ENCODE data around the gene CFAP58. TPM values are rescaled to one million over a fixed set of nuclear protein-coding genes. Genes with fewer than 3 reads are reported as not detected.

Gene CFAP58
- total and polyA plus RNA-seq, 2 of the 13 experiments (the other 11 are each of a cell fraction or from before 2014, with no cell fraction given) = 0.03 TPM; not detected in 1

- TF ChIP-seq SIN3A (IDR thresholded peaks at IDR 0.05; ENCODE audit: borderline replicate concordance, low read depth, low read length) = peak; percentile 51; the same call in 1 of the 2 replicates
- peak; percentile 81 for TF ChIP-seq GABPB1 (CRISPR knock-in tag; IDR thresholded peaks at IDR 0.05)
- TF ChIP-seq RFX3 (CRISPR knock-in tag; IDR thresholded peaks at IDR 0.05) = peak; percentile 92
- peak; percentile 15 for TF ChIP-seq TEAD3 (CRISPR knock-in tag; optimal IDR thresholded peaks at IDR 0.05; ENCODE audit: borderline replicate concordance)
- TF ChIP-seq ZNF326 (CRISPR knock-in tag; IDR thresholded peaks at IDR 0.05; ENCODE audit: borderline replicate concordance) = no peak
- TF ChIP-seq SP1 (IDR thresholded peaks at IDR 0.05) = no peak
- peak; percentile 55; the same call in 1 of the 2 replicates for TF ChIP-seq SP1 (CRISPR knock-in tag; IDR thresholded peaks at IDR 0.05)
- no peak for TF ChIP-seq JARID2 (CRISPR knock-in tag; IDR thresholded peaks at IDR 0.05; ENCODE audit: insufficient replicate concordance)
- peak; percentile 85 for TF ChIP-seq RFX1 (IDR thresholded peaks at IDR 0.05)
- no peak for TF ChIP-seq ZNF263 (CRISPR knock-in tag; IDR thresholded peaks at IDR 0.05)
- no peak for TF ChIP-seq RBM39 (IDR thresholded peaks at IDR 0.05; ENCODE audit: low read depth, low read length, poor library complexity, severe bottlenecking)
- TF ChIP-seq RBM22 (optimal IDR thresholded peaks at IDR 0.05; ENCODE audit: low read length) = peak; percentile 62
- TF ChIP-seq KDM5B (CRISPR knock-in tag; IDR thresholded peaks at IDR 0.05; ENCODE audit: borderline replicate concordance) = 0 out of 2 replicates have a peak, but pooled peaks have one; percentile 30
- TF ChIP-seq HOXA3 (CRISPR knock-in tag; IDR thresholded peaks at IDR 0.05) = peak; percentile 30; the same call in 1 of the 2 replicates
- TF ChIP-seq ZNF251 (CRISPR knock-in tag; IDR thresholded peaks at IDR 0.05) = no peak
- TF ChIP-seq, protein P1, sequence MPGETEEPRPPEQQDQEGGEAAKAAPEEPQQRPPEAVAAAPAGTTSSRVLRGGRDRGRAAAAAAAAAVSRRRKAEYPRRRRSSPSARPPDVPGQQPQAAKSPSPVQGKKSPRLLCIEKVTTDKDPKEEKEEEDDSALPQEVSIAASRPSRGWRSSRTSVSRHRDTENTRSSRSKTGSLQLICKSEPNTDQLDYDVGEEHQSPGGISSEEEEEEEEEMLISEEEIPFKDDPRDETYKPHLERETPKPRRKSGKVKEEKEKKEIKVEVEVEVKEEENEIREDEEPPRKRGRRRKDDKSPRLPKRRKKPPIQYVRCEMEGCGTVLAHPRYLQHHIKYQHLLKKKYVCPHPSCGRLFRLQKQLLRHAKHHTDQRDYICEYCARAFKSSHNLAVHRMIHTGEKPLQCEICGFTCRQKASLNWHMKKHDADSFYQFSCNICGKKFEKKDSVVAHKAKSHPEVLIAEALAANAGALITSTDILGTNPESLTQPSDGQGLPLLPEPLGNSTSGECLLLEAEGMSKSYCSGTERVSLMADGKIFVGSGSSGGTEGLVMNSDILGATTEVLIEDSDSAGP (CRISPR knock-in tag; IDR thresholded peaks at IDR 0.05; ENCODE audit: borderline replicate concordance) = peak; percentile 47; the same call in 1 of the 2 replicates
- TF ChIP-seq GABPA (IDR thresholded peaks at IDR 0.05; ENCODE audit: low read depth, low read length) = no peak
- TF ChIP-seq GABPA (CRISPR knock-in tag; IDR thresholded peaks at IDR 0.05; ENCODE audit: low read depth) = peak; percentile 43; the same call in 1 of the 2 replicates
- peak; percentile 73 for TF ChIP-seq CTCF (CRISPR knock-in tag; IDR thresholded peaks at IDR 0.05)
- TF ChIP-seq GATAD1 (CRISPR knock-in tag; IDR thresholded peaks at IDR 0.05) = no peak
- peak; percentile 59 for TF ChIP-seq SAP130 (CRISPR knock-in tag; IDR thresholded peaks at IDR 0.05; ENCODE audit: low read depth)
- TF ChIP-seq, protein P2, sequence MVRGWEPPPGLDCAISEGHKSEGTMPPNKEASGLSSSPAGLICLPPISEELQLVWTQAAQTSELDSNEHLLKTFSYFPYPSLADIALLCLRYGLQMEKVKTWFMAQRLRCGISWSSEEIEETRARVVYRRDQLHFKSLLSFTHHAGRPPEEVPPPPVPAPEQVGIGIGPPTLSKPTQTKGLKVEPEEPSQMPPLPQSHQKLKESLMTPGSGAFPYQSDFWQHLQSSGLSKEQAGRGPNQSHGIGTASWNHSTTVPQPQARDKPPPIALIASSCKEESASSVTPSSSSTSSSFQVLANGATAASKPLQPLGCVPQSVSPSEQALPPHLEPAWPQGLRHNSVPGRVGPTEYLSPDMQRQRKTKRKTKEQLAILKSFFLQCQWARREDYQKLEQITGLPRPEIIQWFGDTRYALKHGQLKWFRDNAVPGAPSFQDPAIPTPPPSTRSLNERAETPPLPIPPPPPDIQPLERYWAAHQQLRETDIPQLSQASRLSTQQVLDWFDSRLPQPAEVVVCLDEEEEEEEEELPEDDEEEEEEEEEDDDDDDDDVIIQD (CRISPR knock-in tag; IDR thresholded peaks at IDR 0.05; ENCODE audit: low read depth) = 0 out of 2 replicates have a peak, but pooled peaks have one; percentile 11
- TF ChIP-seq HNRNPLL (IDR thresholded peaks at IDR 0.05; ENCODE audit: low read depth, low read length, poor library complexity, severe bottlenecking) = peak; percentile 38
- TF ChIP-seq RAD21 (CRISPR knock-in tag; IDR thresholded peaks at IDR 0.05) = 0 out of 2 replicates have a peak, but pooled peaks have one; percentile 16
- TF ChIP-seq, protein P3, sequence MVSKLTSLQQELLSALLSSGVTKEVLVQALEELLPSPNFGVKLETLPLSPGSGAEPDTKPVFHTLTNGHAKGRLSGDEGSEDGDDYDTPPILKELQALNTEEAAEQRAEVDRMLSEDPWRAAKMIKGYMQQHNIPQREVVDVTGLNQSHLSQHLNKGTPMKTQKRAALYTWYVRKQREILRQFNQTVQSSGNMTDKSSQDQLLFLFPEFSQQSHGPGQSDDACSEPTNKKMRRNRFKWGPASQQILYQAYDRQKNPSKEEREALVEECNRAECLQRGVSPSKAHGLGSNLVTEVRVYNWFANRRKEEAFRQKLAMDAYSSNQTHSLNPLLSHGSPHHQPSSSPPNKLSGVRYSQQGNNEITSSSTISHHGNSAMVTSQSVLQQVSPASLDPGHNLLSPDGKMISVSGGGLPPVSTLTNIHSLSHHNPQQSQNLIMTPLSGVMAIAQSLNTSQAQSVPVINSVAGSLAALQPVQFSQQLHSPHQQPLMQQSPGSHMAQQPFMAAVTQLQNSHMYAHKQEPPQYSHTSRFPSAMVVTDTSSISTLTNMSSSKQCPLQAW (CRISPR knock-in tag; IDR thresholded peaks at IDR 0.05) = peak; percentile 56; the same call in 1 of the 2 replicates
Measured at GRCh38 chr10:104353325-104354048, at the start of gene CFAP58 (continued).
